ENCODE measurements around the gene AP1G1.

DNA sequence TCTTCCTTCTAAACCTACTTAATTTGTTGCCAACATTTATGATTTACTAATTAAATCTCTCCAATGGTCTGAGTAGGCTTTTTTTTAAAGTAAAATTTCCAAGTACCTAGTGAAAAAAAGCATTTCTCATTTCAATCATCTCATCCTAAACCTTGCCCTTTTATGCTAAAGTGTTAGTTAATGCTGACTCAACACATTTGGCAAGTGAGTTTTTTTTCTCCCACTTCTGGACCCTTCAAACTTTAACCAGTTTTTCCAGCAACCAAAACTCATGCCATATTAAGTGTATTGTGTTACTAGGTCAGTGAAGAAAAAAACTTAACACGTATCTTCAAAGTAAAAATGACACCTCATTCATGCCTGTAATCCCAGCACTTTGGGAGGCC is 5.3 kb downstream of the AP1G1 start:
- TF ChIP-seq, protein P1, sequence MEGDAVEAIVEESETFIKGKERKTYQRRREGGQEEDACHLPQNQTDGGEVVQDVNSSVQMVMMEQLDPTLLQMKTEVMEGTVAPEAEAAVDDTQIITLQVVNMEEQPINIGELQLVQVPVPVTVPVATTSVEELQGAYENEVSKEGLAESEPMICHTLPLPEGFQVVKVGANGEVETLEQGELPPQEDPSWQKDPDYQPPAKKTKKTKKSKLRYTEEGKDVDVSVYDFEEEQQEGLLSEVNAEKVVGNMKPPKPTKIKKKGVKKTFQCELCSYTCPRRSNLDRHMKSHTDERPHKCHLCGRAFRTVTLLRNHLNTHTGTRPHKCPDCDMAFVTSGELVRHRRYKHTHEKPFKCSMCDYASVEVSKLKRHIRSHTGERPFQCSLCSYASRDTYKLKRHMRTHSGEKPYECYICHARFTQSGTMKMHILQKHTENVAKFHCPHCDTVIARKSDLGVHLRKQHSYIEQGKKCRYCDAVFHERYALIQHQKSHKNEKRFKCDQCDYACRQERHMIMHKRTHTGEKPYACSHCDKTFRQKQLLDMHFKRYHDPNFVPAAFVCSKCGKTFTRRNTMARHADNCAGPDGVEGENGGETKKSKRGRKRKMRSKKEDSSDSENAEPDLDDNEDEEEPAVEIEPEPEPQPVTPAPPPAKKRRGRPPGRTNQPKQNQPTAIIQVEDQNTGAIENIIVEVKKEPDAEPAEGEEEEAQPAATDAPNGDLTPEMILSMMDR (IDR thresholded peaks at IDR 0.05) = no peak
- TF ChIP-seq POLR2AphosphoS5 (IDR thresholded peaks at IDR 0.05) (no peak), EP300 (IDR thresholded peaks at IDR 0.05; ENCODE audit: low read depth) (no peak)
